HL-60/S4 treated with phorbol 12-myristate 13-acetate at 8.2 ng/mL for 4 days and 3 days (cell line): Measurements from ENCODE around the gene SHROOM3.
"Not testable (repeated sequence)": the region's sequence is repeated elsewhere in the genome, so short reads cannot be mapped to it uniquely, and the experiment has no call there.

Experiments used
- in situ Hi-C: fragments of 300-500 bp; cut with MboI; formaldehyde crosslinking; loops from 2 replicates; pipeline ENCODE4 v1.15.0; 2022; ENCODE audit warnings: low sequenced_read_pairs

SHROOM3 gene

DNA sequence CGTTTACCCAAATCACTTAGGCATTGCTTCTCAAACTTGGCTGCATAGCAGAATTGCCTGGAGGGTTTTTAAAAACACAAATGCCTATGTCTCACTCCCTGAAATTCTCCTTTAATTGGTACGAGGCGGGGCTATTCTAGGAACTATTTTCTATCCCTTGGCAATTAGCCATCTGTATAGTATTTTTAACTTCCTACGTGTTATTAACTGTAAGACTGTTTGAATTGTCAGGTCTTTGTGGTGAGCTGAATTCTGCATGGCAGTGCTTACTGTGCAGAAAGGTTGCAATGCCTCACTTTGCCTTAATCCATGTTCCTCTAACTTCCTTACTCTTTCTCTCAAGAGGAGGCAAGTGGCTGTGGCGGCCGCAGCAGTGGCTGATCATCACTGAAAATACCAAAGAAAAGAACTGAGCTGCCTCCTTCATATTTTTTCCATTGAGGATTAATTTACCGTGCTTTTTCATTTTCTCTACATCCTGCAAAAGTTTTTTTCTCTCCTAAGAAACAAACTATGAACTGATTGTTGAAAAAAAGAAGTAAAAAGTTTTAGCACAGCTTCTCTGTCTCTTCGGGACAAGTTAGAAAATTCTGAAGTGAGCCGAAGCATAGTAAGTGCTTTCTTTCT is at the start of gene SHROOM3:
TSS of gene SHROOM3 (plus strand) at position 329 of the 627 bp plus-strand sequence. CDS start 824 bp downstream, outside the sequence.
- in situ Hi-C loops, result no loop called here

- in situ Hi-C loops, result no loop called here
Measured at GRCh38 chr4:76385974-76386373, 49.1 kb upstream of the SHROOM3 start.

- in situ Hi-C loops, result no loop called here
Measured at GRCh38 chr4:76386566-76387305, 48.3 kb upstream of the SHROOM3 start.

GRCh38 chr4:76388160-76388908 is 46.7 kb upstream of the SHROOM3 start:
- in situ Hi-C loops, result no loop called here

- in situ Hi-C loops, result no loop called here
Measured at GRCh38 chr4:76401654-76402053, 33.4 kb upstream of the SHROOM3 start.

DNA sequence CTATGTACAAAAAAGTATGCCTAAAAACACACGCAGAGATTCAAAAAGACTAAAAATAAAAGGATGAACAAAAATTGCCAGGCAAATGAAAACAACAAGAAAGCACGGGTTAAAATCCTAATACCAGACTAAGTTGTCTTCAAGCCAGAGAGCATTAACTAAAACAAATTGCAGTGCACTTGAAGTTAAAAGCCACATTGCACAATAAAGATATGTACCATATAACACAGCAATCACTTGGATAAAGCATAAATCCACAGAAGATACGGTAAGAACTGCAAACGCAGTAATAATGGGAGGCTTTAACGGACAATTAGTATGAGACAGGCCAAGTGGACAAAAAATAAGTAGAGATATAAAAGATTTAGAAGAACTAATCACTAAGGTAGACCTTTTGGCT is 28.9 kb upstream of the SHROOM3 start:
- in situ Hi-C loops, result no loop called here

DNA sequence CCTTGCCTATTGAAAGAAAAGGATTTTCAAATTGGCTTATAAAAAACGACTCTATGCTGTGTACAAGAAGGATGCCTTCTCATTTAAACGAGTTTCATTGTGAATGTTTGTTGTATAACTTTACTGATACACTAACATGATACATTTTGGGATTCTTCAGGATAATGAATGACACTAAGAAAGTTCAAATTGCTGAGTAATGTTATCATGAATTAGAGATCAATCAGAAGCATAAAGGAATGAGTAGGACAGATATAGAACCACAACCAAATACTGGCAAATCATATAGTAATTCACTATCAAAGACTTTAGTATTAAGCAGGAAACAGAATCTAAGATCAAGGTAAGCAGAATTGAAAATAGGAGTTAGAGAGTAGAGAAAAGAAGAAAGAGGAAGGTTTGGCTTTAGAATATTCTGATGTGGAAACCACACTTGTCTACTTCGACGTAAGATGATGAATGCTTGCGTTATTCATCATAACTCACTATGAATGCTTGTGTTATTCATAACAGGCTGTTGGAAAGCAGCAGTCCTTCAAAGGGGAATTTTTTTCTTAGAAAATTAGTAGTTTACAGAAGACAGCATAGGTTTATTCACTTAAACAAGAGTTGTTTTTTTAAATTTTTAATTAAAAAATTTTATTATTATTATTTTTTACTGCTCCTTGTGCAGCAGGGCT is 27.4 kb upstream of the SHROOM3 start:
- in situ Hi-C loops, result no loop called here

GRCh38 chr4:76410636-76411035 is 24.4 kb upstream of the SHROOM3 start:
- in situ Hi-C loops, result no loop called here

DNA sequence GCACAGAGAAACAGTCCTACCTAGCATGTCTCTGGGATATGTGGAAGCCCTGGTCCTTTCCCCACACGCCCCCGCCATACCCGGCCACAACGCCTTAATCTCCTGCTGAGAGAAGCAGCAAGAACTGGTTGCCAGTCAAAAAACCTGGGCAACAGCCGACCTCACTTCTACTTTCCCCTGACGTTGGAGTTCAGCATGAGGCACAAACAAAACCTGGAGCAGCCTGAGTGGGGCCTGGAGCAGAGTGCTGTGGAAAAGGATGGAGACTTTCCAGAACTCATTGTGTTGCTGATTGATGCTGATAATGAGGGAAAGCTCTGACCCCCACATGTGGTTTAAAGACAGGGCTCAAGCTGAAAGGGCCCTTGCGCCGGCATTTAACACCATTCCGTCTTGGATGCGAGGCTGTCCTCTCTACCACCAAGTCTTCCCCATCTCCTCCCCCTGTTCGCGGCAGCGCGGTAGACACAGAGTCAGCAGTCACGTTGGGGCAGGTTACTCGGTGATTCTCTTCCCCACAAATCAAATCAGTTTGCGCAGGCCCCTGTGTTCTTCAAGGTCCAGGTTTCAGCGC is 14.8 kb upstream of the SHROOM3 start:
- in situ Hi-C loops, result no loop called here

- in situ Hi-C loops, result no loop called here
Measured at GRCh38 chr4:76420762-76421581, 14.1 kb upstream of the SHROOM3 start, which contains the start of gene CCDC158. TSS of gene CCDC158 (minus strand) at chr4:76421141. CDS start at chr4:76403207, 17,934 bp downstream.

DNA sequence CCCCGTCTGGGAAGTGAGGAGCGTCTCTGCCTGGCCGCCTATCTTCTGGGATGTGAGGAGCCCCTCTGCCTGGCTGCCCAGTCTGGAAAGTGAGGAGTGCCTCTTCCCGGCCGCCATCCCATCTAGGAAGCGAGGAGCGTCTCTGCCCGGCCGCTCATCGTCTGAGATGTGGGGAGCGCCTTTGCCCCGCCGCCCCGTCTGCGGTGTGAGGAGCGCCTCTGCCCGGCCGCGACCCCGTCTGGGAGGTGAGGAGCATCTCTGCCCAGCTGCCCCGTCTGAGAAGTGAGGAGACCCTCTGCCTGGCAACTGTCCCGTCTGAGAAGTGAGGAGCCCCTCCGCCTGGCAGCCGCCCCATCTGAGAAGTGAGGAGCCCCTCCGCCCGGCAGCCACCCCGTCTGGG is 11.9 kb upstream of the SHROOM3 start:
- in situ Hi-C loops, result not testable (repeated sequence)

DNA sequence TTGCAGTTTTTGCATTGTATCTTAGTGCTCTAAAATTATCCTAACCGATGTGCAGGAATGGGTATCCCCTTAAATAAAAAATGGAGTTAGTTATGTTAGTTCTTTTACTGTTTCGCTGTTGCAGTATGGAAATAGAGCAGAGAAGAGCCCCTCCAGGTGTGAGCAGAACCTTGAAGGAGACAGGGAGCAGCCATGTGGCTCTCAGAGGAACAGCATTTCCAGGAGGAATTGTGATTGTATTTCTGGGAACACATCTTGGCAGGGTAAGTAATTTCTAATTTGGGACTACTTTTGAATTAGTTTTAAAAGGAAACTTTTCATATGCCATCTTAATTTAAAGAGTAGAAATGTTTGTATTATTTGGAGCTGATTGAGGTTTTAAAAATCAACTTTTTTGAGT is 8.8 kb upstream of the SHROOM3 start:
- in situ Hi-C loops, result no loop called here

DNA sequence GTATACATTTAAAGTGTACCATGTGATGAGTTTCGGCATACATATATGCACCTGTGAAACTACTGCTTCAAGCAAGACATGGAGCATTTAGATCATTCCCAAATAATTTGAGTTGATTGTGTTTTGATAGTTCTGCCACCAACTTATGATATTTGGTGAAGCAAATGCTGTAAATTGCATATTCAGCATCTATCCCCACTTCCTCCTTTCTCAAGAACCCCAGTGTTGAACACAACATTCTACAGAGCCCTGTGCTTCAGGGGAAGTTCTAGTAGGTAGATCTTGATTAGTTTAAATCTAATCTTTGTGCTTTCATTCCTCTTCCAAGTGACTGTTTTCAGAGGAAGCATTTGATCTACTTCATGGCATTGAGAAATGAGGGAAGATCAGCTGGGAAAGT is 5.4 kb upstream of the SHROOM3 start:
- in situ Hi-C loops, result no loop called here

GRCh38 chr4:76430519-76431388 is 4.3 kb upstream of the SHROOM3 start:
- in situ Hi-C loops, result no loop called here

DNA sequence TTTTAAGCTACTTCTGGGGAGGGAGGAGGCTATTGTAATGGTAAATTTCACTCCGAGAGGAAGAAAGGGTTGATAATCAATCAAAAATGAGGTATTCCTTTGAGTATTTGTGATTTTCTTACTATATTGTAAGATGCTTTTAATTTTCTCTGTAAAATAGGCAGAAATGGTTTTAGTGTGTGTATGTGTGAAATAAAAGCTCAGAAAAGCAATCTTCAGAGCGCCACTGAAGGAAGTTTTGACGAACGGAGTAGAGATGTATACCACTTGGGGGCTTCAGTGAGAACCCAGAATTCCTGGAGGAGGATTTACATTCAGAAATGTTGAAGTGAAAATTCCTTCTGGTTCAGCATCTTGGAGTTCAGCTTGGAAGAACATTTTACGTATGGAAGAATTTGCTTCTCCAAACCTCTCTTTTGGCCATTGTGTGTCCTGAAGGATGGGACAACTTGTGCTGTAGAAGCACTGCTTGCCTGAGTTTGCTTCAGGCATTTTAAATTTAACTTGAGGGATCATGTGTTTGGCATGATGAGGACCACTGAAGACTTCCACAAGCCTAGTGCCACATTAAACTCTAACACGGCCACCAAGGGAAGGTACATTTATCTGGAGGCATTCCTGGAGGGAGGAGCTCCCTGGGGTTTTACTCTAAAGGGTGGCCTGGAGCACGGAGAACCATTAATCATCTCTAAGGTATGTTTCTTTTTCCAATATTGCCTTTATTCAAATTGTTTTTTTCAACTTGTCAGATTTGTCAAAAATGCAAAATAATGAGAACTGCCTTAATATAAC is 695 bp downstream of the SHROOM3 start:
- in situ Hi-C loops, result no loop called here

GRCh38 chr4:76439491-76439890 is 4.5 kb downstream of the SHROOM3 start:
- in situ Hi-C loops, result no loop called here

- in situ Hi-C loops, result no loop called here
Measured at GRCh38 chr4:76441881-76442280, 6.9 kb downstream of the SHROOM3 start.

GRCh38 chr4:76442807-76443206 is 7.8 kb downstream of the SHROOM3 start:
- in situ Hi-C loops, result no loop called here
